ENCODE results near the gene LITAF. TPM values are rescaled to one million over a fixed set of nuclear protein-coding genes. Genes with fewer than 3 reads are reported as not detected.

LITAF gene
- total RNA-seq: 89.9 and 93.6 TPM in 2 replicates

DNA sequence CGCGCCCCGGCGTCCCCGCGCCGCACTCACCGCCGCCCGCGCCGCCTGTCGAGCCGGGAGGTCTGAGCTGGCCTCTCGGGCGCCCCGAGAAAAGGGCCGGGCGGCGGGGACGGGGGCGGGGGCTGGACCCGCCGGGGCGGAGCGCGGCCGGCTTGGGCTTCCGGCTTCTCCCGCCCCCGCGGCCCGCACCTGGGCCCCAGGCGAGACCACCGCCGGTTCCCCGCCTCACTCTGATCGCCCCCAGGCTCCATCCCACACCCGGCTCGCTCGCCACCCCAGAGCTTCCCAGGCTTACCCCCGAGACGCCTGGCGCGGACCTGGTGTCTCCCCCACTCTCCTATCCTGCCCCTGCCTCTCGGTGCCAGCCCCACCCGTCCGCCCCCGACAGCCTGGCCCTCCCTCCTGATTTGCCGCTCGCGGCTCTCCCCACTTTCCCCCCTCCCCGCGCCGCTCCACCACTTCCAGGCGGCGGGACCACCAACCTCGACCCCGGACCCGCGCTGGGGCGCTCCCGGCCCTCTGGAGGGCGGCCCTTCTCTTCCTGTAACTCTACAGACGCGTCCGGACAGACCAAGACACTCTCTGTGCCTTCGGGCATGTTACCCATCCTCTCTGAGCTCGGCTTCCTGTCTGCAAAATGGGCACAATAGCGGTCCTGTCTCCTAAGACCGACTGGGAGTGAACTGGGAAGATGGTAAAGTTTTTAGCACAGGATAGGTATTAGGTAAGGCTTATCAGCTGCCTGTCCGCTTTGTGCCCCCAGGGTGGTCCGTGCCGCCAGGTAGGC, at the start of gene LITAF:
LITAF (minus strand) TSS at position 64 of the 787 bp plus-strand sequence. CDS start 30,189 bp downstream, outside the sequence.

Other genes with a start within 250 kb of the LITAF start
- gene RMI2, start 241.5 kb downstream of the LITAF start, total RNA-seq: 15.6 and 21.4 TPM in 2 replicates
- gene SNN, start 81.5 kb upstream of the LITAF start, total RNA-seq: 4.9 and 5.8 TPM in 2 replicates
- 43.5 and 54.6 TPM in 2 replicates for gene TXNDC11, start 155.9 kb upstream of the LITAF start, total RNA-seq
- 22.2 and 28.5 TPM in 2 replicates for gene ZC3H7A, start 210.3 kb upstream of the LITAF start, total RNA-seq